Measurements from ENCODE around the gene SATL1. TPM values are rescaled to one million over a fixed set of nuclear protein-coding genes. Genes with fewer than 3 reads are reported as not detected.
"Not testable (repeated sequence)": the region's sequence is repeated elsewhere in the genome, so short reads cannot be mapped to it uniquely, and the experiment has no call there.

SATL1 gene
- under 1 TPM in 2 of 4 donors, not detected in 2; 0.04 to 0.15 TPM for polyA plus RNA-seq
- long read RNA-seq, donor 1, partial matches to known transcripts, result 51 of 51 reads
- long read RNA-seq, donor 1, other reads (novel, unspliced or antisense), result 0 of 51 reads
- long read RNA-seq, donor 2, partial matches to known transcripts, result 14 of 14 reads
- long read RNA-seq, donor 2, other reads (novel, unspliced or antisense), result 0 of 14 reads
- long read RNA-seq, donor 3, partial matches to known transcripts, result 0 of 1 reads
- long read RNA-seq, donor 3, other reads (novel, unspliced or antisense), result 0 of 1 reads
- long read RNA-seq, donor 4, result 0 reads
- long read RNA-seq, donor 5, result 0 reads
- long read RNA-seq, donor 6, result 0 reads
- long read RNA-seq, donor 7, partial matches to known transcripts, result 97 of 97 reads
- long read RNA-seq, donor 7, other reads (novel, unspliced or antisense), result 0 of 97 reads
- long read RNA-seq, donor 8, result 0 reads
- long read RNA-seq, donor 9, result 0 reads
- long read RNA-seq, donor 10, result 0 reads

DNA sequence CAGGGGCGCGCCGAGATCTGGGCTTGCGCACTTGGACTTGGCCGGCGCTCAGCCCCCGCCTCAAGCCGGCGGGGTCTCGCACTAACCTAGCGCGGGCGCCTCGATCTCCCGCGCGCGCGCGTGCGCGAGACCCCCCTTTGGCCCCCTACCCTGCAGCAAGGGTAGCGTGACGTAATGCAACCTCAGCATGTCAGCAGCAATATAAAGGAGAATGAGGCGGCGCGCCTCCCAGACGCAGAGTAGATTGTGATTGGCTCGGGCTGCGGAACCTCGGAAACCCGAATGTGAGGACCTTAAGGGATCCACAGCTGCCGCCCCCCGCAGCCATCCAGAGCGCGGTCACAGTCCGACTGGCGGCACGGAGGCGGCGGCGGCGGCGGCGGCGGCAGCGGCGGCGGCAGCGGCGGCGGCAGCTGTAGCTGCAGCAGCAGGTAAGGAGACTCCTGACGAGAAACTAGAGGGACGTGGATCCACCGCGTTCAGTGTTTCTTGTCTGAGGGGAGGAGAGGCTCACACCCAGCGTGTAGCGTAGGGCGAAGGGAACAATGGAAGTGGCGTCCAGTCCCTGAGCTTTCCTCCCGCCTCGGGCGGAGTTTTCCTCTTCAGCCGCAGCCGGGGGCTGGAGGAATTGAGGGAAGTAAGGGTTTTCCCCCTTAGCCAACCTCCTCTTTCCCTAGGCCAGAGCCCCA lies at the start of gene SATL1, which contains the start of gene ZNF711:
TSS of gene SATL1 (minus strand) at position 19 of the 689 bp plus-strand sequence. CDS start 134,811 bp downstream, outside the sequence.
TSS of gene ZNF711 (plus strand) at position 231 of the 689 bp plus-strand sequence. CDS start 3,582 bp downstream, outside the sequence.
- Histone ChIP-seq H3K27ac (ENCODE audit: low read depth in 1 of 3, low read length in 2 of 3) (peak within 1 kb of the TSS in 2 of 3 donors; percentile 74 to 97), H3K27me3 (ENCODE audit: control insufficient read depth in 3 of 3, insufficient read depth in 3 of 3, low read length in 3 of 3) (no peaks in the 10 kb centered on the region), H3K4me3 (ENCODE audit: low read depth in 1 of 3, low read length in 3 of 3) (peak within 1 kb of the TSS; percentile 53 to 96 (median 56)), H3K4me1 (ENCODE audit: control insufficient read depth in 3 of 3, insufficient read depth in 2 of 3, low read depth in 1 of 3, low read length in 2 of 3) (no peaks in the 10 kb centered on the region), H3K9me3 (ENCODE audit: control insufficient read depth in 2 of 2, insufficient read depth in 1 of 2, low read depth in 1 of 2, low read length in 1 of 2) (no peaks in the 10 kb centered on the region), H3K36me3 (ENCODE audit: control insufficient read depth in 3 of 3, insufficient read depth in 2 of 3, low read depth in 1 of 3, low read length in 3 of 3) (peaks cover 0 to 3% (median 0%) of the 10 kb centered on the region in 3 donors)
- 0 to 47% (median 12%) methylated on average over 37 to 65 of the region's 65 CpGs for WGBS, 3 donors
- DNase-seq, result peak; percentile 37 to 88
- FAIRE-seq, result no peak

DNA sequence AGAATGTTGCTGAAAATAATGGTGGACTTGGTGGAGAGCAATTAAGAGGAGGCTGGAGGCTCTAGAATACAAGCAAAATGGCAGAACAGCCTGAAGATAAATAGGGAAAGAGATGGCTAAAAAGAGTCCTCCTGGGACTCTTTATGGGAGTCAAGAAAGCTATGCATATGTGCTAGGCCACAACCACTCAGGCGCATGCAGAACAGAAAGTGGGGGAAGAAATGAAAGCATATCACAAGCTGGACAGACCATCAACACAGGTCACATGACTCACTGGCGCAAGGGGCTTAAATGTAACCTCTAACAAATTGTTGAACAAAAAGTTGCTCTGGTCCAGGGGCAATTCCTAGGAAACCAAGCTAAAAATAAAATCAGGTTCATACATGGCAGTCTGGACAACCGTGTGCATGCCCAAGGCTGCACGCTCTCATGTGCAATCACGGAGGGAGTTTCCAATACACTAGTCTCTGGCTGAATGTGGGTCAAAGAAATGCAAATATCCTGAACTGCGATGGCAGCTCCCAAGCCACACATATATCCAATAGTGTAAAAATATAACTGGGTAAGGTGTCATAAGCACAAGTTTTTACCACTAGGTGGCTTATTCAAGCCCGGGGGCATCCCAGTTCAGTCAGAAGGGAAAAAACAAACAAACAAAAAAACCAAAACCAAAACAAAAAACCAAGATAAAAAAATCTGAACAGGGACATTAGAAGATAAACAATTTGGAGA lies 45.6 kb upstream of the SATL1 start:
- Histone ChIP-seq H3K4me1 (ENCODE audit: control insufficient read depth in 3 of 3, insufficient read depth in 2 of 3, low read depth in 1 of 3, low read length in 2 of 3) (no peaks in the 10 kb centered on the region), H3K27ac (ENCODE audit: low read depth in 1 of 3, low read length in 2 of 3) (no peak overlapping the region), H3K36me3 (ENCODE audit: control insufficient read depth in 3 of 3, insufficient read depth in 2 of 3, low read depth in 1 of 3, low read length in 3 of 3) (peaks cover 0 to 4% (median 0%) of the 10 kb centered on the region in 3 donors), H3K27me3 (ENCODE audit: control insufficient read depth in 3 of 3, insufficient read depth in 3 of 3, low read length in 3 of 3) (no peaks in the 10 kb centered on the region), H3K9me3 (ENCODE audit: control insufficient read depth in 2 of 2, insufficient read depth in 1 of 2, low read depth in 1 of 2, low read length in 1 of 2) (peaks cover 0 to 1% of the 10 kb centered on the region in 2 donors), H3K4me3 (ENCODE audit: low read depth in 1 of 3, low read length in 3 of 3) (no peak overlapping the region)
- 90 to 95% (median 92%) methylated on average over 7 of the region's 7 CpGs for WGBS, 3 donors
- DNase-seq (no peak), FAIRE-seq (no peak)

- H3K27ac ChIP-seq (ENCODE audit: low read depth in 1 of 3, low read length in 2 of 3); DNase-seq; H3K36me3 ChIP-seq (ENCODE audit: control insufficient read depth in 3 of 3, insufficient read depth in 2 of 3, low read depth in 1 of 3, low read length in 3 of 3); H3K9me3 ChIP-seq (ENCODE audit: control insufficient read depth in 2 of 2, insufficient read depth in 1 of 2, low read depth in 1 of 2, low read length in 1 of 2); H3K27me3 ChIP-seq (ENCODE audit: control insufficient read depth in 3 of 3, insufficient read depth in 3 of 3, low read length in 3 of 3); FAIRE-seq; H3K4me1 ChIP-seq (ENCODE audit: control insufficient read depth in 3 of 3, insufficient read depth in 2 of 3, low read depth in 1 of 3, low read length in 2 of 3); H3K4me3 ChIP-seq (ENCODE audit: low read depth in 1 of 3, low read length in 3 of 3): not testable (repeated sequence)
- WGBS, 3 donors, result 79 to 94% (median 90%) methylated on average over 6 of the region's 6 CpGs
These were observed 41.7 kb upstream of the SATL1 start for GRCh38 chrX:85285286-85285685.

DNA sequence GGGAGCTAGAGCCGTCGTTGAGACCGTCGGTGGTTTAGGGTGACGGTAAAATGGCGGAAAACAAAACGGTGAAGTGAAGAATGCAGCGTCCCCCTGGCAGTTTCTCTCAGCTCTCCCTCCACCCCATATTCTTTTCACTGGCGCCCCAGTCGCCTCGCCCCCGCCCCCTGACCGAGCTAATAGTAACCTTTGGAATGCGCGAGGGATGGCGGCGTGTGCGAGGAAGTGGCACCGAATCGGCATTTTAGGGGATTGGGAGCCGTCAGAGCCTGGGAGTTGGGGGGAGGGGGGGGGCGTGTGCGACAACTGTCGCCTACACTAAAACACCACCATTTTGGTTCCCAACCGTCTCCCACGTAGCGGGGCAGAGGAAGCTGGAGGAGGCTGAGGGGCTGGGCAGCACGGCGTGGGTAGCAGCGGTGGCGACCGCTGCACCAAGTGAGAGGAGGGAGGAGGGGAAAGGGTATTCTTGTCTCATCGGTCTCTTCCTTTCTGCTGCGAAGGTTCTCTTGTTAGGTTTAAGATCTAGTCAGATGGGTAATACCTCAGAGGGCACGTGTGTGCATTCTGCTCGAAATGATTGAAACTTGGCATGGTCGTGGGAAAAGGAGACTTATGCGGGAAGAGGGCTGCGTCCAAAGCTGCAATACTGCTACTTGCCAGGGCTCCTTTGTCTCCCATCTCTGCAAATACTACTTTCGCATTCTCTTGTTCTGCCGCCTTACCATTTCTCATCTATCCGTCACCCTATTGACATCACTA lies 1.1 kb upstream of the SATL1 start:
- Histone ChIP-seq H3K4me3 (ENCODE audit: low read depth in 1 of 3, low read length in 3 of 3) (peak overlapping the region; percentile 53 to 96 (median 56)), H3K36me3 (ENCODE audit: control insufficient read depth in 3 of 3, insufficient read depth in 2 of 3, low read depth in 1 of 3, low read length in 3 of 3) (peaks cover 0 to 3% (median 0%) of the 10 kb centered on the region in 3 donors), H3K27me3 (ENCODE audit: control insufficient read depth in 3 of 3, insufficient read depth in 3 of 3, low read length in 3 of 3) (no peaks in the 10 kb centered on the region), H3K9me3 (ENCODE audit: control insufficient read depth in 2 of 2, insufficient read depth in 1 of 2, low read depth in 1 of 2, low read length in 1 of 2) (no peaks in the 10 kb centered on the region), H3K4me1 (ENCODE audit: control insufficient read depth in 3 of 3, insufficient read depth in 2 of 3, low read depth in 1 of 3, low read length in 2 of 3) (no peaks in the 10 kb centered on the region), H3K27ac (ENCODE audit: low read depth in 1 of 3, low read length in 2 of 3) (peak overlapping the region in 2 of 3 donors; percentile 74 to 97)
- 0 to 38% (median 17%) methylated on average over 29 to 42 of the region's 42 CpGs for WGBS, 3 donors
- FAIRE-seq, result no peak
- peak; percentile 7 to 58 for DNase-seq

- WGBS, 3 donors, result 30 to 62% (median 43%) methylated on average over 2 of the region's 2 CpGs
- H3K4me3 ChIP-seq (ENCODE audit: low read depth in 1 of 3, low read length in 3 of 3), result peak overlapping the region in 1 of 3 donors; percentile 96
- peaks cover 0 to 2% (median 0%) of the 10 kb centered on the region in 3 donors for H3K36me3 ChIP-seq (ENCODE audit: control insufficient read depth in 3 of 3, insufficient read depth in 2 of 3, low read depth in 1 of 3, low read length in 3 of 3)
- FAIRE-seq (no peak), DNase-seq (no peak)
- peak overlapping the region in 1 of 3 donors; percentile 97 for H3K27ac ChIP-seq (ENCODE audit: low read depth in 1 of 3, low read length in 2 of 3)
- no peaks in the 10 kb centered on the region for H3K27me3 ChIP-seq (ENCODE audit: control insufficient read depth in 3 of 3, insufficient read depth in 3 of 3, low read length in 3 of 3)
- H3K9me3 ChIP-seq (ENCODE audit: control insufficient read depth in 2 of 2, insufficient read depth in 1 of 2, low read depth in 1 of 2, low read length in 1 of 2), result no peaks in the 10 kb centered on the region
- H3K4me1 ChIP-seq (ENCODE audit: control insufficient read depth in 3 of 3, insufficient read depth in 2 of 3, low read depth in 1 of 3, low read length in 2 of 3), result no peaks in the 10 kb centered on the region
These were observed 424 bp downstream of the SATL1 start for GRCh38 chrX:85243155-85243554.

DNA sequence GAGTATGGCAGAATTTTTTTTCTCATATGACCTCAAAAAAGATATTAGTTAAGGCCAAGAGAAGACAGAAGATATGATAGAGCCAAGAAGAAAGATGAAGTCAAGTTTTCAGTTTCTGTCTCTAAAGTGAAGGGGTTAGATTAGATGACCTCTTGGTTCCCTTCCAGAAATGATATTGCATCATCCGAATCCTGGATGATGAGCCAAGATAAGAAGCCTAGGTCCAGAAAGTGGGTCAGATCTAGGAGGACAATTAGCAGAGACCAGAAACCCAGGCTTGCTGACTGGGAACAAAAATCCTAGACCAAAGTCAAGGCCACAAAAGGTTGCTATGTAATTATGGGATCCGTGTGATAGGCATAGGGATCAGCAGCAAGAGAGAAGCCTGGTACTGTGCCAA lies 20.2 kb downstream of the SATL1 start:
- Histone ChIP-seq H3K27ac (ENCODE audit: low read depth in 1 of 3, low read length in 2 of 3) (no peak overlapping the region), H3K4me3 (ENCODE audit: low read depth in 1 of 3, low read length in 3 of 3) (no peak overlapping the region), H3K36me3 (ENCODE audit: control insufficient read depth in 3 of 3, insufficient read depth in 2 of 3, low read depth in 1 of 3, low read length in 3 of 3) (no peaks in the 10 kb centered on the region), H3K4me1 (ENCODE audit: control insufficient read depth in 3 of 3, insufficient read depth in 2 of 3, low read depth in 1 of 3, low read length in 2 of 3) (no peaks in the 10 kb centered on the region), H3K9me3 (ENCODE audit: control insufficient read depth in 2 of 2, insufficient read depth in 1 of 2, low read depth in 1 of 2, low read length in 1 of 2) (no peaks in the 10 kb centered on the region), H3K27me3 (ENCODE audit: control insufficient read depth in 3 of 3, insufficient read depth in 3 of 3, low read length in 3 of 3) (no peaks in the 10 kb centered on the region)
- DNase-seq (no peak), FAIRE-seq (no peak)
- WGBS, 3 donors, result 42 to 56% (median 43%) methylated on average over 2 of the region's 2 CpGs

DNA sequence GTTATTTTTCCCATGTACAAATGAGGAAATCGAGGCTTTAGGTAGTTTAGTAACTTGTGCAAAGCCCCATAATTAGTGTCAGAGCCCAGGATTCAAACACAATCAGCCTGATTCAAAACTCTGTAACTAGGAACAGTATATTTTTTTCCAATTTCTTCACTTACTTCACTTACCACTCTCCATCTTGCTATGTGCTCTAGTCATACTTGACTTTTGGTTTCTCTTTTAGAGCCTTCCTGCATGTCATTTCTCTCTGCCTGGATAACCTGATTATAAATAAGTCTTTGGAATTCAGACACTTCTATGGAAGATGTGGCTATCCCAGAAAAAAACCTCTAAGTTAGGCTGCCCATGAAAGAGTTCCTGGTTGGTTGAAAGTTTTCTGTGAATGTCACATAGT lies 22.2 kb downstream of the SATL1 start:
- no peaks in the 10 kb centered on the region for H3K36me3 ChIP-seq (ENCODE audit: control insufficient read depth in 3 of 3, insufficient read depth in 2 of 3, low read depth in 1 of 3, low read length in 3 of 3)
- FAIRE-seq (no peak), DNase-seq (no peak)
- H3K27ac ChIP-seq (ENCODE audit: low read depth in 1 of 3, low read length in 2 of 3), result no peak overlapping the region
- H3K4me3 ChIP-seq (ENCODE audit: low read depth in 1 of 3, low read length in 3 of 3), result no peak overlapping the region
- no peaks in the 10 kb centered on the region for H3K4me1 ChIP-seq (ENCODE audit: control insufficient read depth in 3 of 3, insufficient read depth in 2 of 3, low read depth in 1 of 3, low read length in 2 of 3)
- 29 to 87% (median 69%) methylated on average over 1 of the region's 1 CpG for WGBS, 3 donors
- no peaks in the 10 kb centered on the region for H3K9me3 ChIP-seq (ENCODE audit: control insufficient read depth in 2 of 2, insufficient read depth in 1 of 2, low read depth in 1 of 2, low read length in 1 of 2)
- no peaks in the 10 kb centered on the region for H3K27me3 ChIP-seq (ENCODE audit: control insufficient read depth in 3 of 3, insufficient read depth in 3 of 3, low read length in 3 of 3)
